OCI-LY7 (cell line): Measurements from ENCODE around the gene NF1. TPM values are rescaled to one million over a fixed set of nuclear protein-coding genes. Genes with fewer than 3 reads are reported as not detected.

Experiments used
- BruUV-seq: library from RNA; stranded (reverse); fragments of 400-500 nt; replicated peaks from 2 replicates; lab custom pipeline; 2021; lab: Mats Ljungman, UMichigan
- CTCF ChIA-PET: fragments of 300-600 bp; sonication (Branson Sonifier 250); formaldehyde crosslinking; loops from one replicate; lab custom pipeline; 2022; ENCODE audit warnings: antibody characterized with exemption; ENCODE audit not compliant: unreplicated experiment; lab: Charles Lee
- POLR2A ChIA-PET: fragments of 300-600 bp; sonication (Branson Sonifier 250); formaldehyde crosslinking; loops from one replicate; lab custom pipeline; 2022; ENCODE audit warnings: antibody characterized with exemption; lab: Charles Lee
- DNase-seq: peaks from one replicate; pipeline ENCODE4 v3.0.0-alpha.2; 2015; ENCODE audit warnings: low spot score
- H2AFZ ChIP-seq: fragments of 200-600 bp; sonication (generic), shearing (Covaris generic); 2 replicates; pipeline ENCODE4 v1.6.1; 2014; ENCODE audit warnings: mild to moderate bottlenecking, antibody characterized with exemption, low read length, moderate library complexity
- H3K27ac ChIP-seq: fragments of 200-600 bp; sonication (generic); 2 replicates; pipeline ENCODE4 v1.5.1; 2014; ENCODE audit warnings: mixed run types, low read depth, mild to moderate bottlenecking, moderate library complexity, low read length, inconsistent platforms; ENCODE audit not compliant: poor library complexity, severe bottlenecking
- H3K36me3 ChIP-seq: fragments of 200-600 bp; sonication (generic); 2 replicates; pipeline ENCODE4 v1.6.1; 2014; ENCODE audit warnings: mild to moderate bottlenecking, antibody characterized with exemption, low read length, moderate library complexity, mixed read lengths; ENCODE audit not compliant: insufficient read depth
- H3K4me1 ChIP-seq: fragments of 200-600 bp; sonication (generic); 2 replicates; pipeline ENCODE4 v1.5.1; 2014; ENCODE audit warnings: mild to moderate bottlenecking, low read length; ENCODE audit not compliant: insufficient read depth, poor library complexity, severe bottlenecking
- H3K4me2 ChIP-seq: fragments of 200-600 bp; sonication (generic); 2 replicates; pipeline ENCODE4 v1.6.1; 2014; ENCODE audit warnings: mild to moderate bottlenecking, low read length
- H3K4me3 ChIP-seq: fragments of 200-600 bp; sonication (generic); 2 replicates; pipeline ENCODE4 v1.5.1; 2014; ENCODE audit warnings: mild to moderate bottlenecking, low read depth, low read length; ENCODE audit not compliant: poor library complexity, severe bottlenecking
- H3K79me2 ChIP-seq: fragments of 200-600 bp; sonication (generic); 2 replicates; pipeline ENCODE4 v1.6.1; 2016; ENCODE audit warnings: low read depth, mild to moderate bottlenecking, low read length, moderate library complexity, mixed read lengths; ENCODE audit not compliant: insufficient read depth
- H3K9me2 ChIP-seq: fragments of 200-600 bp; sonication (generic); 2 replicates; pipeline ENCODE4 v1.6.1; 2016; ENCODE audit warnings: mild to moderate bottlenecking, low read length, mixed read lengths; ENCODE audit not compliant: insufficient read depth
- H3K9me3 ChIP-seq: fragments of 200-600 bp; sonication (generic); 2 replicates; pipeline ENCODE4 v1.6.1; 2014; ENCODE audit warnings: mild to moderate bottlenecking, mixed run types, low read length, mixed read lengths
- H4K20me1 ChIP-seq: fragments of 200-600 bp; sonication (generic); 2 replicates; pipeline ENCODE4 v1.6.1; 2014; ENCODE audit warnings: mild to moderate bottlenecking, antibody characterized with exemption, low read length, moderate library complexity, mixed read lengths; ENCODE audit not compliant: insufficient read depth
- CTCF ChIP-seq: fragments of 200-600 bp; sonication (generic); conservative IDR thresholded peaks from 2 replicates; pipeline ENCODE4 v1.5.1; 2014; ENCODE audit warnings: mild to moderate bottlenecking, antibody characterized with exemption, low read length, moderate library complexity, mixed read lengths
- EZH2phosphoT487 ChIP-seq: fragments of 200-600 bp; sonication (generic); IDR thresholded peaks from 2 replicates; pipeline ENCODE4 v1.6.1; 2018; ENCODE audit warnings: low read depth, borderline replicate concordance, mild to moderate bottlenecking, mixed run types, antibody characterized with exemption, low read length, moderate library complexity, mixed read lengths
- intact Hi-C: fragments of 100-400 bp; cut with micrococcal nuclease; formaldehyde crosslinking; loops from one replicate; pipeline ENCODE4 v1.10.0; 2022; ENCODE audit not compliant: unreplicated experiment
- total RNA-seq, 2 experiments: library from RNA; depleted of rRNA in 1 of 2; stranded (reverse); fragments of >200 nt in 1 of 2; shearing (Covaris generic) in 1 of 2; gene quantifications; 2 replicates each; pipeline ENCODE4 v1.2.3, GENCODE V29; 2014 to 2022

Gene NF1
- total RNA-seq, 2 experiments from 2014 or later, result 38.7 to 64.8 TPM

DNA sequence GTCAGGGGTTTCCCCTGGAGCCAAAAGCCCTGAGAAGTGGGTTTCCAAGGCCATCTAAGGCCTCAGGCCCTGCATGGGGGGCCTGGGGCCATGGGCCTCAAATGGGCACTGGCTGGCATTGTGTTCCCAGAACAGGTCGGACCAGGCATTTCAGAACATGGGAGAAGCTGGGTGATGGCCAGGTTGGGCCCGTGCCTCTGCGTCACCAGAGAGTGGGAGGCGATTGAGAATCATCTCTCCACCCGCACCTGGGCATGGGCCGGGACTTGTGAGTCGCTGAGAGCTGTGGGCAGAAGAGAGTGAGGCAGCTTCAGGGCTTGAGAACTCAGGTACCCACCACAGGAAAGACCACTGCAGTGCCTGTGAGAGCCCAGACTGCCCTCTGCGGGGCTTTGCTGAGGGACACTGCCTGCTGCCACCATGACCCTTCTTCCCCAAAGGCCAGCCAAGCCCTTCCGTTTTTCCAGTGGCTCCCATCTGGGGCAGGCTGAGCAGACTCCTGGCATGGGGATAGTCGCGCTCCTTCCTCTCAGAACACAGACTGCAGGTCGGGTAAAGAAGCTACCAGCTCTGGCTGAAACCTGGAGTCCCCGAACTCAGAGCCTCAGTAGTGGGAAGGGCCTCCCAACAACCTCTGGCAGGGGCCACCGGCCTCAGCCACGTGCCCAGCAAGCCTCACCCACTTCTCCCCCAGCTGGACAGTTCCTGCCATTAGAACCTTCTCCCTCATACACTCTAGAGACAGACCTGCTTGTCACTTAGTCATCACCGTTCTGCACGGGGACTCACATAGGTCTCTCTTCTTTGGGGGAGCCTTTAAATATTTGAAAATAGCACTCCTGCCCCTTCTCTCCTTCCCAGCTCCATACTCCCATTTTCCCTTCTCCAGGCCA lies 298.3 kb downstream of the NF1 start:
- CTCF ChIA-PET, result no interaction called here

DNA sequence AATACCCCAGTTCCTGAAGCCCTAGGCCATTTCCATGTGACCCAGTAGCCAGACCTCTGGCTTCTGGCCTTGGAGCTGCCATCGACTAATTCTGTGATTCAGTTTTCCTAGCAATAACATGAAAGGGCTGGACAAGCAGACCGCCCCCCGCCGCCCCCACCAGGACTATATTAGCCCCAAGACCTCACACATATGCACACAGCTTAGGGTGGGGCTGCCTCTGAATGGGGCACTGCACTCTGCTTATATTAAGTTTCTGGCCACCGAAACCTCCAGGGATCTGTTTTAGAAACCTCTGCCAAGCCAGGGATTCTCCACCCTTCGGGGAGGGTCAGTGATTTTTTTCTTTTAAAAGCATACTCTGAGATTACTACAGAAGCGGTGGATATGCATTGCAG lies 299.0 kb downstream of the NF1 start:
- ChIA-PET POLR2A (interaction anchor here (0.7 kb wide), 1 partner anchor 334 kb away, joined by 3 read pairs; no protein-coding TSS in a partner anchor), CTCF (no interaction called here)
- TF ChIP-seq EZH2phosphoT487, result no peak
- no peak for TF ChIP-seq CTCF
- Histone ChIP-seq H3K4me1 (no peaks in the 10 kb centered on the region), H3K27ac (no peak overlapping the region), H3K36me3 (no peaks in the 10 kb centered on the region), H4K20me1 (no peaks in the 10 kb centered on the region), H3K79me2 (no peaks in the 10 kb centered on the region), H3K9me2 (no peaks in the 10 kb centered on the region), H3K4me3 (no peak overlapping the region), H3K4me2 (no peak overlapping the region), H3K9me3 (no peaks in the 10 kb centered on the region), H2AFZ (no peak overlapping the region)
- intact Hi-C loops, result no loop called here
- no TSS peak for BruUV-seq
- no peak for DNase-seq

More for the DNA sequence above, 298.3 kb downstream of the NF1 start:
- no peaks in the 10 kb centered on the region for H3K36me3 ChIP-seq
- no TSS peak for BruUV-seq
- no peaks in the 10 kb centered on the region for H3K9me2 ChIP-seq
- TF ChIP-seq EZH2phosphoT487 (no peak), CTCF (no peak)
- POLR2A ChIA-PET, result no interaction called here
- H3K4me3 ChIP-seq, result no peak overlapping the region
- DNase-seq, result no peak
- H4K20me1 ChIP-seq, result no peaks in the 10 kb centered on the region
- intact Hi-C loops, result no loop called here
- H3K27ac ChIP-seq, result no peak overlapping the region
- no peaks in the 10 kb centered on the region for H3K4me1 ChIP-seq
- H2AFZ ChIP-seq, result no peak overlapping the region
- no peak overlapping the region for H3K4me2 ChIP-seq
- H3K79me2 ChIP-seq, result no peaks in the 10 kb centered on the region
- H3K9me3 ChIP-seq, result no peaks in the 10 kb centered on the region

GRCh38 chr17:31394544-31394943 lies 299.8 kb downstream of the NF1 start:
- intact Hi-C loops, result no loop called here
- POLR2A ChIA-PET, result no interaction called here
- H3K4me1 ChIP-seq, result no peaks in the 10 kb centered on the region
- no peak overlapping the region for H3K4me3 ChIP-seq
- H3K4me2 ChIP-seq, result no peak overlapping the region
- DNase-seq, result peak; percentile 48
- CTCF ChIA-PET, result no interaction called here
- H3K79me2 ChIP-seq, result no peaks in the 10 kb centered on the region
- H3K9me2 ChIP-seq, result no peaks in the 10 kb centered on the region
- no peaks in the 10 kb centered on the region for H3K9me3 ChIP-seq
- no peaks in the 10 kb centered on the region for H4K20me1 ChIP-seq
- no peak for TF ChIP-seq EZH2phosphoT487
- no peak for TF ChIP-seq CTCF
- no peaks in the 10 kb centered on the region for H3K36me3 ChIP-seq
- BruUV-seq, result no TSS peak
- no peak overlapping the region for H3K27ac ChIP-seq
- no peak overlapping the region for H2AFZ ChIP-seq
